Measurements from ENCODE around the gene ADNP.

ADNP gene

DNA sequence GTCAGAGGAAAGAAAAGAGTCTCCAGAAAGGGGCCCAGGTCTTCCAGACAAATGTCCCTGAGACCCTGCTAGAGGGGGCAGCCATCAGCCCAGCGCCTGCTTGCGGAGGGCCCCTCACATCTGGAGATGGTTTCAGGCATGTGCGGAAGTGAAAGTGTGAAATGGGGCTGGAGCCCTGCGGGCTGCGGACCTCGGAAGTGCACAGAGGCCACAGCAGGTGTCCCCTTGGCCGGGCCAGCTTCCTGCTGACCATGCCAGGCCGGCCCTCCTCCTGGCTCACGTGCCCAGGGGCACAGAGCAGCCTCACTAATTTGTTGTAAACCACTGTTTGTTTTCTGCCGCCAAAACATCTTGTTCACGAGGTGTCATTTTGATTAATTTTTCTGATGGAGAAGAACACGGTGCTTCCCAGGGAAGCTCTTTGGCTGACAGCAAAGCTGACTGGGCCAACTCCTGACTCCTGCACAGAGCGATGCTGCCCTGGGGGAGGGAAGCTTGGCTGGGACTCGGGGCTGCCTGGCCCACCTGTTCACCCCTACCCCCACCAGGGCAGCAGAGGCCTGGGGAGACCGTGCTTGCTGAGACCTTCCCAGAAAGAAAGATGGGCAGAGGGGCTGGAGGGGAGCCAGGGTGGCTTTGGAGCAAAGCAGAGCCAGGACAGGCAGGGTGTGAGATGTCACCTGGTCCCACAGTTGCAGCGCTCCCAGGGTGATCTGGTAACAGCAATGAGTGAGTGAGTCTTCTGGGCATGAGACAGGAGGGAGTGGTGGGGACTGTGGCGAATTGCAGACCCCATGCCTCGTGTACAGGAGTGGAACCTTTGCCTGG, 82.2 kb downstream of the ADNP start:
- no peak for DNase-seq (ENCODE audit: low read depth)

DNA sequence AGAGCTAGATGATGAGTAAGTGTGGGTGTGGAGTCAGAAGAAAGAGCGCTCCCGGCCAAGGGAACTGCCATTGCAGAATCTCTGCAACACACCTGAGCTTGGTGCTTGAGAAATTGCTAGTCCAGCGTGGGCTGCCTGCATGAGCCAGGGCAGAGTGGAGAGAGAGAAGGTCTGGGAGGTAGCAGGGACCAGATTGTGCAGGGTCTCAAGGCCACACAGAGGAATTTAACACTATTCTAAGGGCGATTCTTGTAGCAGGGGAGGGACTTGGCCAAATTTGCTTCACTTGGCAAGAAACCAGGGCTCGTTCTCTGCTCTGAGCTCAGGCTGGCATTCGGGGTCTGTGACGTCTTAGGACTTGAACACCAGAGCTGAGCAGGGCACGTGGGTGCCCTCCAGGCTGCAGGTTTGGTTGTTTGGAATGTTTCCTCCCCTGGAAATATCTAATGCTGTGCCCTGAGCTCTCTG, 82.9 kb downstream of the ADNP start:
- DNase-seq (ENCODE audit: low read depth), result no peak

DNA sequence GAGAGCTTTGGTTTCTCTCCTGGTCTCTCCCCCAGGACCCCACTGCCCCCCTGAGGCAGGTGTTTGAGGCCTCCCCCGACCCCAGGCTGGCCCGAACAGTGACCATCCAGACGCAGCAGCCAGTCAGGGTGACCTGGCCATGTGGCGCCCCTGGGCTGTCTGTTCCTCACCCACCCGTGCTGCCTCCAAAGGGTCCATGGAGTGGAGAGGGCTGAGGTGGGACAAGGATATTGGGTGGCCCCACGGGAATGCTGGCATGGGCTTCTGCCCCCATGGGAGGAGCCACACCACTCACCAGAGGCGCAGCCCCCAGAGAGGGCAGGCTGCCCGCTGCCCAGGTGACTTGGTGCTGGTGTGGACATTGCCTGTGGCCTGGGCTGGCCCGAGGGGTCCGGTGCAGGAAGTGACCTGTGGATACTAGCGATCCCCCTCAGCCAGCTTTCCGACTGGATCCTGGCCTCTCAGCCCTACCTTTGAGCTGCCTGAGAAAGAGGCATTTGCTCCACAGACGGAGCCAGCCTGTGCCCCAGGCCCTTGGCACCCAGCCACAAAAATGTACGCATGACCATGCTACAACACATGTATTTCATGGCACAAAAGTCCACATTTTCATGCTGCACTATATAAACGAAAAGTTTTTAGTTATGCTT, 85.5 kb downstream of the ADNP start:
- no peak for DNase-seq (ENCODE audit: low read depth)

DNA sequence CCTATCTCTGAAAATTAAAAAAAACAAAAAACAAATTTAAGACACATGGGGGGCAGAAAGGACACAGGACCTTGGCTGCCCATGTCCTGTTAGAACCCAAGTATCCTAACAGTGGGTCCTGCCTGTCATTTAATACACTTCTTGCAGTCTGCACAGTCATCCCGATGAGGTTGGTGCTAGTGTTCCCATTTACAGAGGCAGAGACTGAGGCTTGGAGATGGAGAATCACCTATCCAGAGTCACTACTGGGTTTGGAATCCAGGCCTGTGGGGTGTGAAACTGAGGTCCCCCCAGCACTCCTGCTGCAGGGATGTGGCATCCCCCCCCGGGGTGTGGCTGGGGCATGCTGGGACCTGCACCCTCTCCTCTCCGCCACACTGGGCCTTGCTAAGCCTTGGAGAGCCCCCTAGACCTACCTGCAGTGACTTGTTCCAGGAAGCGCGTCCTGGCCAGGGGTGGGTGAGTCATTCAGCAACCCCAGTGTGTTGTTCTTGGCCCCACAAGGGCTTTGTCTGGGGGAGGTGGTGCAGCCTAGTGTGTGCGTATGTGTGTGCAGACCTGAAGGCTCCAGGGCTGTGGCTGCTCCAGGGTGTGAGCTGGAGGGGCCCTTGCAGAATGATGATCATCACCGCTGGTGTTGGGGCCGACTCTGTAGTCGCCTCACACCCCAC, 86.7 kb downstream of the ADNP start:
- peak; percentile 29 for DNase-seq (ENCODE audit: low read depth)

DNA sequence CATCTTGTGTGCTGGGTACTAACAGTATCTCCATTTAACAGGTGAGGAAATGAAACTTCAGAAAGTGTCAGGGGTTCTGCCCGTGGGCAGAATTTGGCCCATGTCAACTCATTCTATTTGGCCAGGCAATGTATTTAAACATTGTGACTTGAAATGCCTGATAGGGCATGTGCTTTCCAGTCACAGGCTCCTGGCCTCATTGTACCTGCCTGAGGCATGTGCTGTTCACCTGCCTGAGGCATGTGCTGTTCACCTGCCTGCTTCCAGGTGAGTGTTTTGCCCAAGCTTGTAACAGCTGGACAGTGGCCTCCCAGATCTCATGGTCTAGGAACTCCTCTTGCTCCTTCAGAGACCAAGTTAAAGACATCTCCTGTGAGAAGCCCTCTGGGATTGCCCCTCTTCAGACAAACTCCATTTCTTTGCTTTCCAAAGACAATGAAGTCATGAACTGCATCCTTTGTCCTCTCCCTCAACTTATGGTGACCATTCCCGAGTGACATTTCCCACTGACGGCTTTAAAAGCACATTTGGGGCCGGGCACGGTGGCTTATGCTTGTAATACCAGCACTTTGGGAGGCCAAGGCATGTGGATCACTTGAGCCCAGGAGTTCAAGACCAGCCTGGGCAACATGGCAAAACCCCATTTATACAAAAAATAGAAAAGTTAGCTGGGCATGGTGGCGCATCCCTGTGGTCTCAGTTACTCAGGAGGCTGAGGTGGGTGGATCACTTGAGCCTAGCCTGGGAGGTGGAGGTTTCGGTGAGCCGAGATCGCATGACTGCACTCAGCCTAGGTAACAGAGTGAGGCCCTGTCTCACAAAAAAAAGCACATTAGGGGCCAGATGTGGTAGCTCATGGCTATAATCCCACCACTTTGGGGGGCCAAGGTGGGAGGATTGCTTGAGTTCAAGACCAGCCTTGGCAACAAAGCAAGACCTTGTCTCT, 87.6 kb downstream of the ADNP start:
- DNase-seq (ENCODE audit: low read depth), result no peak

DNA sequence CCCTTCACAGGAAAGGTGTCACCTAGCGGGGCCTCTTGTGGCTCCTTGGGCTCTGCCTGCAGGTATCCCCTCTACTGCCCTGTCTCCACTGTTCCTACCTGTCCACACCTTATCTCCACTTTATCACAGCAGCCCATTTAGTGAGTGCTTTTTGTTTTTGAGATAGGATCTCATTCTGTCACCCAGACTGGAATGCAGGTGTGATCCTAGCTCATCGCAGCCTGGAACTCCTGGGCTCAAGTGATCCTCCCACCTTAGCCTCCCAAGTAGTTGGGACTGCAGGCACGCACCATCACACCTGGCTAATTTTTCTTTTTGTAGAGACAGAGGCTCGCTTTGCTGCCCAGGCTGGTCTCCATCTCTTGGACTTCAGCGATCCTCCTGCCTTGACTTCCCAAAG, 88.4 kb downstream of the ADNP start:
- no peak for DNase-seq (ENCODE audit: low read depth)
